Activated CD4-positive, CD25-positive, alpha-beta regulatory T cell treated with anti-CD3 and anti-CD28 coated beads, Interleukin-2, amount 50 U/mL, for 72 hours (primary cell): ENCODE measurements around the gene SEMA4G.

Source experiments
- DNase-seq: peaks from one replicate; pipeline ENCODE4 v3.0.0; 2021

Gene SEMA4G

GRCh38 chr10:101008823-101009423, 39.6 kb downstream of the SEMA4G start:
- DNase-seq: no peak

GRCh38 chr10:101010329-101010728, 41.0 kb downstream of the SEMA4G start:
- no peak for DNase-seq

GRCh38 chr10:101011517-101012423, 42.5 kb downstream of the SEMA4G start:
- no peak for DNase-seq

DNA sequence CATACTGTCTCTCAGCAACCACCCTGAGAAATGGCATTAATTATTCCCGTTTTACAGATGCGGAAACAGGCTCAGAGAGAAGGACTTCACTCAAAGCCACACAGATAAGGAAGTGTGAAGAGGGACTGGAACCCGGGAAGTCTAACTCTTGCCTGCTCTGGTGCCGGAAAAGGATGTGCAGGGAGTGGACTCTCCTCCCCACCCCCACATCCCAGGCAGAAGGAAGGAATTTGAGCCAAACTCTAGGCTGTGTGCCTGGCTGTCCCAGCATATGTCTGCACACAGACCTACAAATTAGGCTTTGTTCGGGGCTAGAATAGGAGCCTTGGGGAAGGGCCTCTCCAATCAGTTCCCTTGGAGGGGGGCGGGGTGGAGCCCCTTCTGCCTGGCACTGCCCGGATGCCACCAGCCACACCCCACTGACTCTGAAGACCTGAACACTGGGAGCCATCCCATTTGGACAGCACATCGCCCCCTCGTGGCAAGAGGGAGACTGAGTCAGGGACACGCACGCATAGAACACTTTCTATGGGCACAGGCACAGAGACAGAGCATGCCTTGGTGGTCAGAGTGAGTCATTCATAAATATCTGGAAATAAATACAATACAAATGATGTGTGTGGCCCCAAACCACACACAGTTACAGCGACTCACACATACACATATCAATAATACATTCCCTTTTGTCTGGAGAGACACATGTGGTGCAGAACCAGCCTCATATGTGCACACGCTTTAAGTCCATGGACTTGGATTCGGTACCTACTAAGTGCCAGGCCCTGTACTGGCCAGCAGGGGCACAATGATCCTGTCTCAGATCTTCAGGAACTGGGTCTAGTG, 43.4 kb downstream of the SEMA4G start:
- peak; percentile 78 for DNase-seq

- no peak for DNase-seq
These were observed 44.1 kb downstream of the SEMA4G start for GRCh38 chr10:101013365-101013825.

- peak; percentile 85 for DNase-seq
These were observed 45.1 kb downstream of the SEMA4G start for GRCh38 chr10:101014230-101014884.

DNA sequence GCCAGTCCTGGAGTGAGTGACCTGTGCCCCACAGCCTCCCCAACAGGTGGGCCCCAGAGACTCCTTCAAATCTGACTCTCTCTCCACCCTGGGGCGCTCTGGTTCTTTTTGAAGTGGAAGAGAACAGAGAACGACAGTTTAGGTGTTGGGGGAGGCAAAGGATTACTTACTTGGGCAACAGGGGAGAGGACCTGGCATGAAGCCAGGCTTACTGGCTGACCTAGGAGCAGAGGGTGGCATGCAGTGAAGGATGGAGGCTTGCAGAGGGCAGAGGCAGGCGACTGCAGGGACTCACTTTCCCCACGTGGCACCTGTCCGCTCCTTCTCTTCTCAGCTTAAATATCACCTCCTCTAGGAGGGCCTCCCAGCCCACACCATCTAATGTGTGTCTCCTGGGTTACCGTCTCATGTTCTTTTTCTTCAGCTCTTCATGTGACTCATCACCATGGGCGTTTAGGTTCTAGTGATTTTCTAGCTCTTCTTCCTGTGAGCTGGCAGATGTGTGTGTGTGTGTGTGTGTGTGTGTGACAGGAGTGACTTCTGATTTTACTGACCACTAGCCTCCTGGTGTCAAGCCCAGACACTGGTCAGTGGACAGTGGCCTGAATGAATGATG, 45.8 kb downstream of the SEMA4G start:
- DNase-seq: no peak

- DNase-seq: no peak
These were observed 46.3 kb downstream of the SEMA4G start for GRCh38 chr10:101015582-101015973.

- no peak for DNase-seq
These were observed 47.5 kb downstream of the SEMA4G start for GRCh38 chr10:101016814-101017213.

DNA sequence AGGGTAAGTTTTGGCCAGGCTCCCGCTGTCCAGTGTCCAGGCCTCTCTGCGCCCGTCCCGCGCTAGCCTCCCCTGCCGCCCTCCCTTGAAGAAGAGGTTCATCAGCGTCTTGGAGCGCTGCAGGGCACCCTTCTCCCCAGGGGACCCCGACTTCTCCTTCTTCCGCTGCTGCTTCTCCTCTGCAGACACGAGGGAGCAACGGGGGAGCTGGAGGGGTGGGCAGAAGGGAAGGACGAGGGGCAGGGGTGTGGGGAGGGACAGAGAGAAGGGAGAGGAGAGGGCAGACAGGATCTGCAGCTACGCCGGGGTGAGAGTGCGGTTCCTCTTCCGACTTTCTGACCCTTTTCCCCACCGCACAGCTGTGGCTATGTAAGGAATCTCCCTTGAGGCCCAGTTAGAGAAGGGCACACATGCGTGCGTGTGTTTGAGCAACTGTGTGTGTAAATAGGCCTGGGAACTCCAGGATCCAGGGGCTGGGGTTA, 48.9 kb downstream of the SEMA4G start:
- DNase-seq: no peak

DNA sequence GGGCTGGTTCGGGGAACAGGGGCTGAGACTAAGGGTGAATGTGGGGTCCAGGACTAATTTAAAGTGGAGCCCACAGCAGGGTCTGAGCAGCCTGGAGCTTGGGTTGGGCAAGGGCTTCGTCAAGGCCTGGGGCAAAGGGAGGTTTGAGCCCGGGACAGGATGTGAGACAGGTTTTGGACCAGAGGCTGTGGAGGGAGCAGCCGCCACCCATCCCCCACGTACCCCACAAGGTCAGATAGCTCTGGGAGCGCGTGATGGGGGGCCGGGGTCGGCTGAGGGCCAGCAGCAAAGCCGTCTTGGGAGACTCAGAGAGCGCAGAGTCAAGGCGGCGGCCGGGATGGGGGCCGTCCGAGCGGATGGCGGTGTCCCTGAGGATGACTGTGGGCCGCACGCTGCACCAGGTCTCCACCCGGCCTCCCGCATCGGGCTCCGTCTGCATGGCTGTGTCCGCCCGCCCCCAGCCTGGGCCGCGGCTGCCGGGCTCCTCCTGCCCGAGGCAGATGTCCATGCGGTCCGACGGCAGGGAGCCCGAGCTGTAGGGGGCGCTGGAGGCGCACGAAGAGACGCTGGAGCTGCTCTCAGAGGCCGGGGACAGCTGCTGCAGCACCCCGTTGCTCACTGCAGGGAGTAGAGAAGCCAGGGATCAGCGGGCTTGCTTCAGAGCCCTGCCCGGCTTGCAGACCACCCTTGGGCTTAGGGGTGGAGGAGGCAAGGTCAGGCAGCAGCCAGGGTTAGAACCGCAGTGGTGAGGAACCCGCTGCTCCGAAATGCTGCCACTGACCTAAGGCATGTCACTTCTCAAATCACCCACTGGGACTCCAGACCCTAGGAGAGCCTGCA, 49.5 kb downstream of the SEMA4G start:
- DNase-seq: peak; percentile 80
